ELF-1 (cell line): ENCODE data around the gene UQCR10.

ENCODE experiments used
- DNase-seq: peaks from one replicate; pipeline ENCODE4 v3.0.0-alpha.2; 2016; ENCODE audit warnings: low read depth, low spot score

The UQCR10 gene

DNA sequence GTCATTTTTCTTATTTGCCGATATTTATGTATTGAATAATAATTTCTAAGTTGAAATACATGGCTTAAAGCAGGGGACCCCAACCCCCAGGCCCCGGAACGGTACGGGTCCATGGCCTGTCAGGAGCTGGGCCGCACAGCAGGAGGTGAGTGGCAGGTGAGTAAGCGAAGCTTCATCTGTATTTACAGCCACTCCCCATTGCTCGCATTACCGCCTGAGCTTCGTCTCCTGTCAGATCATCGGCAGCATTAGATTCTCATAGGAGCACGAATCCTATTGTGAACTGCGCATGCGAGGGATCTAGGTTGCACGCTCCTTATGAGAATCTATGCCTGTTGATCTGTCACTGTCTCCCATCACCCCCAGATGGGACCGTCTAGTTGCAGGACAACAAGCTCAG, 4.9 kb upstream of the UQCR10 start:
- DNase-seq = no peak

DNA sequence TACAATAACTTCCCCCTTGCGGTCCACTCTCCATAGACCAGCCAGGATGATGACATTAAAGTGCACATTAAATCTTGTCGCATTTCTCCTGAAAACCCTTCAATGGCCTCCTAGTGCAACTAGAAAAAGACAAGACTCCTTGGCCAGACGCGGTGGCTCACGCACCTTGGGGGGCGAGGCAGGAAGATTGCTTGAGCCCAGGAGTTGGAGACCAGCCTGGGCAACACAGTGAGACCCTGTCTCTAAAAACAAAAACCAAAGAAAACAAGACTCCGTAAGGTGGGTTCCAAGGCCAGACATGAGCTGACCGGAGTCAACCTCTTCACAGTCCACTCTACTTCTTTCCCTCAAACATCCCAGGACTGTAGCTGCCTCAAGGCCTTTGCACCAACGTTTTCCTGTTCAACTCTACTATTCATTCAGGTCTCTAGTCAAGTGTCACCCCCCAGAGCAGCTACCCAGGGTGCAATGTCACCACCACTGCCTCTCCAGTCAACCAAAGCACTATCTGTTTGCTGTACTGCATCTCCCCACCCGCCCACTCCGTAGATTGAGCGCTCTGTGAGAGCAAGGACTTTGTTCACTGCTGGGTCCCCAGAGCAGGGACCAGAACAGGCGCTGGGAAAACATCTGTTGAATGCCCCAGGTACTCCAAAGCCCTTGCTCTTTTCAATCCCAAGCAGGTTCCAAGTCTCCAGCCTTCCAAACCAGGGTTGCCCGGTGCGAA, 1.1 kb upstream of the UQCR10 start:
- DNase-seq = no peak

DNA sequence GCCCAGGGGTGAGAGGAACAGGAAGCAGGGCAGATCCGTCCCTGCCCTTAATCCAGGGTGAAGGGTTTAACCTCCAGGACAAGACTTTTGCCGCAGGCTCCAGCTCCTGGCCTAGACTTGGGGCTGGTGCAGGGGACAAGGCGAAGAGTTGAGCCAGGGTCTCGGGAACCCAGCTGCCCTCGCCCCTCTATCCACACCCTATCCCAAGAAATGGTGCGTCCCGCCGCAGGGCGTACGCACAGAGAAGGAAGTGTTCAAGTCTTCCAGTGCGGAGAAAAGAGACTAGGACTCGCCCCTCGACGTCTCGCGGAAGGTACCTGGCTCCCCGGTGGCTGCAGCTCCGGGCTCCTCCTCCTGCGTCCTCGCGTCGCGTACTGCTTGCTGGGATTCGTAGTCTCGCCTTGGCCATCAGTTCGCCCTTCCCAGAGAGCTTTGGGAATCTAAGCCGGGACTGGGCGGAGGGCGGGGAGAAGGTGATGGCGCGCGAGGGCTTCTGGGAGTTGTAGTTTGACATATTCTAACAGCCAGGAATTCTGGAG, 468 bp upstream of the UQCR10 start, which contains the start of gene ZMAT5:
Gene ZMAT5, minus strand, starts transcription at position 376 of the 539 bp plus-strand sequence. CDS start 18,463 bp downstream, outside the sequence.
- peak; percentile 99 for DNase-seq

DNA sequence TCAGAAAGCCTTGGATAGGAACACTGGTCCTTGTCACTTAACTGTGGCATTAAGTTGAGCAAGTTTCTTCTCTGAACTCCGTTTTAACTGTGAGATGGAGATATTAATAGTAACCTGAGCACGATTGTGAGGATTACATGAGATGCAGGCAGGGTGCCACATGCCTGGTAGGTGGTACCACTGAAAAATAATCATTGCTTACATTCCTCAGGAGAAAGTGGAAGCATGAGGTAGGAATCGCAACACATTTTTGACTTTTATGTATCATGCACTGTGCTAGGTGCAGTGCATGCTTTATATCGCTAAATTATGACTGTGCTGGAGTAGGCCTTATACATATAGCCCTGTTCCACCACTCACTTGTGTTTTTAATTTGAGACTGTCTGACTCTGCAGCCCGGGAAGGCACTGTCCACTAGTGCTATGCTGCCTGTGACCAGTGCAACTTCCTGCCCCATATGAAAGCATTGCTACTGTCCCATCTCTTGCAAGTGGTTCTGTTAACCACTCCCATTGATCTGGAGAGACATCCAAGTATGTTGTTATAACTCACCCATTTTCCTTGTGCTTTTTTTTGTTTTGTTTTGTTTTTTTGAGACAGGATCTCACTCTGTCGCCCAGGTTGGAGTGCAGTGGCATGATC, 1.0 kb downstream of the UQCR10 start:
- DNase-seq = no peak

DNA sequence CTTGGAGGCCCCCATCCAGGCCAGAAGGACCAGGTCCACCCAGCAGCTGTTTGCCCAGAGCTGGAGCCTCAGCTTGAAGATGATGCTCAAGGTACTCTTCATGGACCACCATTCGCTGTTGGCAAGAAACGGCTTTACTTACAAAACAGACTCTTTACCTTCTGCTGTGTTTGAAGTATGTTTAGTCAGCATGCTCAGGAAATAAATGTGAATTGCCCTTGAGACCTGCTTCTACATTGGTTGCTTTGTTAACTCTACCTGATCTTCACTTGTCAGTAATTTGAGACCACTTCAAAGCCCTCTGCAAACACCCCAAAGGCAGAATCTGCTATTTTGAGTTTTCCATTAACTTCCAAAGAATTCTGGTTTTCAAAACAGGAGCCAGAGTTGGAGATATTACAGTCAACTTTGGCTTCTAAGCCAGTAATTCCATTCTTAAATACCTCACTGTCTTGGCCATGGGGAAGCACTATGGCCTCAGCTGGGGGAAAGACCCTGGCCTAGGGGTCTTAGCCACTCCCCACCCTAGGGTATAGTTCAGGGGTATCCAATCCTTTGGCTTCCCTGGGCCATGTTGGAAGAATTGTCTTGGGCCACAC, 2.7 kb downstream of the UQCR10 start:
- DNase-seq = no peak

DNA sequence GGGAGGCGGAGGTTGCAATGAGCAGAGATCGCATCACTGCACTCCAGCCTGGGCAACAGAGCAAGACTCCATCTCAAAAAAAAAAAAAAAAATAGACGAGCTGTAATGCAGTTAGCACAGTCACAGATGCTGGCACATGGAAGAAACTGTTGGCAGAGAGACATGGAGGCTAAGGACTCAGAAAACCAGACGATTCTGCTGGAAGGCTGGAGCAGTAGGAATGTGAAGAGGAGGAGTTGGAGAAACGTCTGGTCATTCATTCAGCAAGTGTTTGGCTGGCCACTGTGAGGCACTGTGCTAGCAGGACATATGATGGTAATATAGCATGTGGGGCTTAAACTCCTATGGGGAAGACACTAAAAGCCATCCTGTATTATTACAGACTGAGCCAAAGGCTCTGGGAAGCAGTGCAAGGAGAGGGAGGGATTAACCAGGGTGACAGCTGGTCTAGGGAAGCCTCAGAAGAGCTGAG, 5.0 kb downstream of the UQCR10 start:
- peak; percentile 62 for DNase-seq

DNA sequence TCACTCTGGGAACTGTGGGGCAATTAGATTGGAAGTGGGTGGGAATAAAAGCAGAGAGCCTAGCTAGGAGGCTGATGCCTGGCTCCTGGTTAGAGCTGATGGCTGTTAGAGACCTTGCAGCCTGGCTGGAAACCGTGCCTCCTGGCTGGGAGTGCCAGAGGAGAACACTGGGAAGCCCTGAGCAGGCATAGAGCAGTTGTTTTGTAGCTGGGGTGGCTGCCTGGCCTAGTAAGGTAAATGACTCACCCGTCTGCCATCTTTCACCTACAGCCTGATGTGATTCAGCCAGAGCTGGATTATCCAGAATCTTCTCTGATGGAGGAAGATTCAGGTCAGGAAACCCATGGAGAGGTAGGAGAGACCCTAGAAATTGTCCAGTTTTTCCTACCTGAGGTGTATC, 6.1 kb downstream of the UQCR10 start:
- DNase-seq = peak; percentile 60

DNA sequence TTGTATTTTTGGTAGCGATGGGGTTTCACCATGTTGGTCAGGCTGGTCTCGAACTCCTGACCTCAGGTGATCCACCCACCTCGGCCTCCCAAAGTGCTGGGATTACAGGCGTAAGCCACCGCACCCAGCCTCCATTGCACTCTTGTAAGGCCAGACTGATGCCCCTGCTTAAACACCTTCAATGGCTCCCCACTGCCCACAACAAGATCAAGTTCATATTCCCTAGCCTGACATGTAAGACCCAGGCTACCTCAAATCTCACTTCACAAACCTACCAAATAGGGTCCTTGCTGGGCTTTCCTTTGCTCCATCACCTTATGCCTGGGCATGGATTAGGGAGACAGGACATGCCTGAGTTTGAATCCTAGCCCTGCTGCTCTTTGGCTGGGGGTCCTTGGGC, 13.1 kb downstream of the UQCR10 start:
- no peak for DNase-seq

DNA sequence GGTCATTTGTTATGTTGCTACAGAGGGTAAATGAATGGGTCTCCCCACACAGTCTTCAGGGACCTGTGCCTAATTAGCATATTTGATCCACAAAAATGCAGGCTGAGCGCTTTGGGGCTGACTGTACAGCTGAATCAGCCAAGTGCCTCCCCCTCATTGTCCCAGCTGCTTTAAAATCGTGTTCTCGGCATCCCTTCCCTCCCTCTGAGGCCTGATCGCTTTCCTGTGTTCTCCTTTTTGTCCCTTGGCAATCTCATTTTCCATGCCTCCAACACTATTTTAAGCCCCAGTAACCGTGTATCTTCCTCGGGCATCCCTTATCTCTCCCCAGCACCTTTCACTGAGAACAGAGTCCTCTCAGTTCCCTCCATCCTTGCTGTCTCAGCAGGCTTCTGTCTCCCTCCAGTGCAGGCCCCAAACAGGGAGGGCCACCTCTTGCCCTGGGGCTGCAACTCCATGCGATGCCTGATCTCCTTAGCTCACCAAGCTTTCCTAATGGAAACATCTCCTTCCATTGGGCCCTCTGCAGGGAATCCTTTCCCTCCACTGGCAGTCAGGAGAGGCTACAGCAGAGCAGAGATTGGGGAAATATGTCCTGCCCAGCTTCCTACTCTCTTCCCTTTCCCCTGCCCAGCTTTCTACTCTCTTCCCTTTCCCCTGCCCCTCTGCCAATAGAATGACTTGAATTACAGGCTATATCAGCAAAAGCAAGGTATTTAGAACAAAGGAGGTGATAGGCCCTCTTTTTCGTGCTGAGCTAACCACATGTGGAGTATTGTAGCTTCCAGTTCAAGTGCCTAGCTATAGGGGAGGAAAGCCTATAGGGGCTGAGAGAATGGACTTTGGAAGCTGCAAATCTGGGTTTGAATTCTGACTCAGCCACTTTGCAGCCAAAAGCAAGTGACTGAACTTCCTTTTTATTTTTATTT, 13.8 kb downstream of the UQCR10 start:
- peak; percentile 81 for DNase-seq

DNA sequence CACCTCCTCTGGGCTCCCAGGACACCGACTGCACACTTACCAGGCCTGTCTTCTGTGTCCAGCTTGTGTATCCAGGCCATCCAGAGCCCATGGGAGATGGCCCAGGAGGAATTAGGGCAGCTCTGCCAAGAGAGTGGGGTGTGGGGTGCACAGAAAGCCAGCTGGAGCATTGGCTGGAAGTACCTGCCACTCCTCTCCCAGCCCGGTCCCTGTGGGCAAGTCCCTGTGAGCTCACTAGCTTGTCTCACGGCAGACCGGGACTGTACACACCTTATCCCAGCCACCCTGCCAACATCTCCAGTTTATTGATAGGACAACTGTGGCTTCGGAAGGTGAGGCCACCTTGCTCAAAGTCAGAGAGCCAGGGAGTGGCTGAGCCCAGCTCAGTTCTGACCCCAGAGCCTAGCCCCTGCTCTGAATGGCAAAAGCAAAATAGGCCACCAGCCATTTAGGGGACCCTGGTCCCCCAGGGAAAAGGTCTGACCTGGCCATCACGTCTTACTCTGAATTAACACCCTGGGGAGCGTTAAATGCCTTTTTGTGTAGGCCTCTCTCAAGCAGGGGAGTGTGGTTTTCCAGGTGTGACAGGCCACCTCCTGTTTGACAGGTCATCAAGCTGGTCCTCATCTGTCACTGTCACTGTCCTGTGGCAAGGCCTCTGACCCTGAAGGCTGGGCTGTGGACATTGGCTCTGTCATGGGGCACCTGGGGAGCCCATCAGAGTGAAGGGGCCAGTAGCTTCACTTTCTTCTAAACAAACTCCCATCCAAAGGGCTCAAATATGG, 15.1 kb downstream of the UQCR10 start:
- no peak for DNase-seq

DNA sequence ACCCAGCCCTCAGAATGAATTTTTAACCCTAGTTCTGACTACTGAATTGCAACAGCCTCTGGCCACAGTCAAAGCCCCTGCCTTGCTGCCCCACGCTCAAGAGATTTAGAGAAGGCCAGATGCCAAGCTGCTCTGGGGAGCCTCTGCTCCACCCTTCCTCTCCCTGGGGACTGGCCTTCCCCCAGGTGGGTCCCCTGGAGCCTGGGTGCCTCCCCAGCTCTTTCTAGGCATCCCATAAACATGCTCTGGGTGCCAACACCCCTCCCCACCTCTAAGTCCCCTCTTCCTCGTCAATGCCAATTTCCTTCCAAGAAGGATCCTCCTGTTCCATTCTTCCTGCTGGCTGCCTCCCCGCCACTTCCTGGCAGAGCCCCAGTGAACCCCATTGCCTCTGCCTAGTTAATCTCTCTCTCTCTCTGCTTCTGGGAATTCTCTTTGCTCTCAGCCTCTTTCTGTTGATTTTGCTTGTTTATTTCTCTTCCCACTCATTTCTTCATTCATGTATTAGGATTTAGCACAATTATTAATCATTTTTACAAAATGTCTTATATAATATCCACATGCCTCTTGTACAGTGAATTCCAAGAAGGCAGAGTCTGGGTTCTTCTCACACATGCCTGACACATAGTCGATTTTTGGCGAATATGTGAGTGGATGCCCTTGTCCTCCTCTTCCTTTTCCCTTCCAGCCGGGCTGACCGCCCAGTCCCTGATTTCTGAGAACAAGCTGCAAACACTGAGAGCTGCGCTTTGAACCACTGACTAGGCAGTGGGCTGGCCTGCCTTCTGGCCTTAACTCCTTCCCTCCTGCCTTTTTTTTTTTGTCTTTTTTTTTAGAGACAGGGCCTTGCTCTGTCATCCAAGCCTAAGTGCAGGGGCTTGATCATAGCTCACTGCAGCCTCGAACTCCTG, 17.5 kb downstream of the UQCR10 start:
- DNase-seq = no peak

DNA sequence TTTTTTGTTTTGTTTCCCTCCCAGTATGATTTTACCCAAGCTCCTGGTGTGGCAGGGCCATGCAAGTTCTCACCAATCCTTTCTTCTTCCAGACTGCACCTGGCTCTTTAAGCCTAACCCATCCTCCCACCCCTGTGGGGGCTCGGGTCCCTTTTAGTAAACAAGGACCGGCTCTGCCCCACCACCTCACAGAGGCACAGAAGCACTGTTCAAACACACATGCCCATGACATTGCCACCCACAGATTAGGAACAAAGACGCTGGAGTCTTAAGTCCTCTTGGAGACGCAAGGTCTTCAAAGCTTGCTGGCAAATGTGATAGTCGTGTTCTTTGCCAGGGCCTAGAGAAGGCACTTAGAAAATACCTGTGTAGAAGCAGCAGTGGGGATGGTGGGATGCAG, 18.9 kb downstream of the UQCR10 start:
- no peak for DNase-seq

DNA sequence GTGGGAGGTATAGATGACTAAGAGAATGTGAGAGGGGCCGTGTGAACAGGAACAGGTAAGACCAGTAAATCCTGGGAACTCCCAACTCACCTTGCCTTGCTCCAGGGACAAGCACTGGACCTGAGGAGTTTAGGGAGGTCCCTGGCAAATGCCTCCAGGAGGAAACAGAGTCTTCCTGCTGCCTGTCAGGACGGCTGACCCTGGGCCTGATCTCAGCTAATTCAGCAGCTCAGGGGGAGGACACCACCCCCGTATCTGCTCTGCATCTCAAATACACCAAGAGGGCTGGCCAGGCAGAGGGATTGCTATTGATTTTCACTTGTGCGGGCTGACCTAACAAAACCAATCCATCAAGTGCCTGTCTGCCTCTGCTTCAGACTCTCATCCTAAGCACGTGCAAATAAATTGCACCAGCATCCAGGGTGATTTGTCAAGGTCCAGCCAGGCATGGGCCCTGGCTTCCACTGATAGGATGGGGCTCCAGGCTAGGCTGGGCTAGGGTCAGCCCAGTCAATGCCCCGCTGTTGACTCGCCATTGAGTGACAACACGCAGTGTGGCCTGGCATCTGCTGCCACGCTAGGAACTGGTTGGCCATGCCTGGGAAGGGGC, 20.3 kb downstream of the UQCR10 start:
- peak; percentile 86 for DNase-seq

DNA sequence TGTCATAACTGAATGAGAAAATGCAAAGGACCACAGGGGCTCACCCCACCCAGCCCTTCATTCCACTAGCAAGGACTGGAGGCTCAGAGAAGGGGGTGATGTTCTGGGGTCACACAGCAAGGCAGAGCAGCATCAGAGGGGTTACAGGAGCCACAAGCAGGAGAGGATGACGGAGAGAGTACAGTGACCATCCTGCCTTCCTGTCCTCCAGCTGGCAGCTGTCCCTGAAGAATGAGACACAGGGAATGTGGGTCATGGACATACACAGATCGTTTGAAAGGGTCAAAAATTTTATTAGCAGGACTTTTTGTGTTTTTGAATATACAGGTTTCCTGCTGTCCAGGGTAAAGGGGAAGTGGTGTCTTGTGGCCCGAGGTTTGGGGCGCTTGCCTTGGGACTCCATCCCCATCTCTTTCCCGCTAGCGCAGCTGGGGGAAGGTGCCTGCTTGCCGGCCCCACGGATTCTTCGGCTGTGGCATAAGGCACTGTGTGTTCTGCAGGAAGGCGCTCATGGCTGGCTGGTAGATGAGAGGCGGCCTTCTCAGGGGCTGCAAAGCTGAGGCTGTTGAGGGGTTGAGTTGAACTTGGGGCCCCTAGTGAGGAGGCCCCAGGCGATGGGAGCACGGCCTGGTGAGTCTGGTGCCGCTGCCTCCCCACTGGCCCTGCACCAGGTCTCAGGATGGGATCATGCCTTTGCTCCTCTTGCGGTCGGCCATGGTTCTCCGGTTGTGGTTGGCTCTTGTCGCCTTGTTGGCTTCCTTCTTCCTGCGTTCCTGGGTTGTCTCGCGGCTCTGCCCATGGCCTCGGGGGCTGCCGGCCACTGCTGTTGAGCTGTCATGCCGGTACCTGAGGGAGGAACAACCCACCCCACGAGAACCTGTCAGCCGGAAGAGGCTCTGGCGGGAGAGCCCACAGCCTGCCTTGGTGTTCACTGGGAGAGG, 21.4 kb downstream of the UQCR10 start:
- no peak for DNase-seq

DNA sequence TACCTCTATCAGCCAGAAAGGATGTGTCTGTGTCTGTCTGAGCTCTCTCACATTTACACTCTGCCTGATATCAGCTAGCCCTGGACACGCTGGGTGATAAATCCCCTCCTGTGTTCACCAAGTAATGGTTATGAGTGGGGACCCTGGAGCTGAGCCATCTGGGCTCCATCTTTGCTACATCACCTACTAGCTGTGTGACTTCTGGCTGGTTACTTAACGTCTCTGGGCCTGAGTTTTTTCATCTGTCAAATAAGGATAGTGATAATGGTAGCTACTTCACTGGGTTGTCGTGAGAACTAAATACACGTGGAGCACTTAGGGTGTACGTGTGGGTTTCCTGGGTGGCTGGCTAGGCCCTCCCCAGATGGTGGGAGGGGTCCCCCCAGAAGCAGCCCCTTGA, 22.9 kb downstream of the UQCR10 start:
- no peak for DNase-seq

DNA sequence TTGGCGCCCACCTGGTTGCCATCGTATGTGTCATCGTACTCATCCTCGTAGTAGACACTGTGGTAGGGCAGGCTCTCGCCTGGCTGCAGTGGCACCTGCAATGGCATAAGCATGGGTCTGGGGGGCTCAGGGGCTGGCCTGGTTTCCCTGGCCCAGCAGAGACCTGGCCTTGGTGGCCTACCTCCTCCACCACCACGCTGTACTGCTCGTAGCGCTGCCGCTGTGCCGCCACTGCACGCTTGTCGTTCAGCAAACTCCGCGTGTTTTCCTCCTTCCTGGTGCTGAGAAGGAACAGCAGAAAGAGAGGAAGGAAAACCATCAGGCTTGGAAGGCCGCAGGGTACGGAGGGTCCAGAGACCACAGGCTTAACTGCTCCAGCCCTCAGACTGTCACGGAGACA, 26.2 kb downstream of the UQCR10 start:
- DNase-seq = no peak

DNA sequence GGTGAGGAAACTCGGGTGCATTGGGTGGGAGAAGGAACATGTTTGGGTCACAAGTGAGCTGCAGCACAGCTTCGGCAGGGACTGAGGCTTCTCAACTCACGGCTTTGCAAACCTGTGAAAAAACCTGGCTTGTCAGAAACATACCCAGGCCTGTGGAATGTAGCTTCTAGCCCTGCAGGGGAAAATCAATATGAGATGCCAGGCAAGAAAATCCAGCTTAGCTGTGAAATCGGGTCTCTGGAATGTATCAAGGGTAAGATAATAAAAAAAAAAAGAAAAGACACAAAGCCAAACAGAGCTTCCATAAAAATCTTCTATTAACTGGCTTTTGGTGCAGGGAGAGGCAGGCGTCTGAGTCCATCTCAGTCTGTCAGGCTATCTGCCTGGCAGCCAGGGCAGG, 28.5 kb downstream of the UQCR10 start:
- DNase-seq = no peak

DNA sequence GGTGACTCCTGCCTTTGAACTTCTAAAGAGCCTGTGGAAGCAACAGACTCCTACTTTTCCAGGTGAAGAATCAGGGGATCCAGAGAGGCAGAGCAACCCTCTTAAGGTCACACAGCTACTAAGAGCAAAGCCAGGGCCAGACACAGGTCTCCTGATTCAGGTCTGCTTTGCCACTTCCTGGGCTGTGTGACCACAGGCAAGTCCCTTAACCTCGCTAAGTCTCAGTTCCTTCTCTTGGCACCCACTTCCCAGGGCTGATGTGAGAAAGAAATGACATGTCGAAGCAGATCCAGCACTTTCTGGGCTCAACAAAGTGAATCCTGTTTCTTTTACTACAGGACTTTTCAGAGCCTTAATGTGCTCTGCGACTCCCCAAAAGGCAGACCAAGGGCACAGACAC, 30.2 kb downstream of the UQCR10 start:
- DNase-seq = no peak
